ENCODE data around the gene DYRK3. TPM values are rescaled to one million over a fixed set of nuclear protein-coding genes. Genes with fewer than 3 reads are reported as not detected.
A peak's percentile ranks its signal among the peaks of the same experiment; 100 is the strongest.

Gene DYRK3
- total RNA-seq, 2 experiments from 2014 or later: 9.8 to 10.9 TPM

DNA sequence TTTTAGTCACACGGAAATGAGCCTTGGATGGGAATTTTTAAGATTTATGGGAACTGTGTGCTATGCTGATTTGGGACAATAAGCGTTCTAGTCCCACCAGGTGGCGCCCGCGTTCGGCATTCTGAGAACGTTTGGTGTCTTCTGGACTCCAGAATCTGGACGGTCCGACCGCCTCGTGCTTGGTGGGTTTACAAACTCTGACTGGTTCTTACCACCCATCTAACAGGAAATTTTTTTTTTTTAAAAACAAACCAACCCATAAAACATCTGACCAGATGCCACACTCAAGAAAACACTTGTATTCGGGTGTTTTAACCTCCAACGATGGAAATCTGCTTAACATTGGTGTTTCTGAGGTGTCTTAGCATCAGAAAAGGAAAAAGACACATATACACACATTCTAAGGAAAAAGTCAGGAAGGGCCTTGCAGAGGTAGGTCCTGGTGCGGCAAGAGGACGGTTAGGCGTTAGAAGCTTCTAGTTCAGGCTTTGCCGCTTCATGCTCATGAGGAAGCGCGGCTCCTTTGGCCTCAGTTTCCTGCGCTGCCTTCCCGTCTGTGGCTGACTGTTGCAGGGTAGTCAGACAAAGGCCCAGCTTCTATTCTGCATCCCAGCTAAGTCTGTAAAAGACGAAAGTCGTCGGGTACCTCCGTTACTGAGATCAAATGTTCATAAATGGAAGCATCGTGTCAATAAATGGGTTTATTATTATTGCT, 814 bp upstream of the DYRK3 start:
- TSS peak; percentile 97 for BruUV-seq (replicated peaks)
- Histone ChIP-seq H3K4me3 (ENCODE audit: low read depth, low read length, poor library complexity, severe bottlenecking) (peak overlapping the region; percentile 83), H3K27ac (ENCODE audit: low read depth, low read length, poor library complexity, severe bottlenecking) (peak overlapping the region; percentile 26)

DNA sequence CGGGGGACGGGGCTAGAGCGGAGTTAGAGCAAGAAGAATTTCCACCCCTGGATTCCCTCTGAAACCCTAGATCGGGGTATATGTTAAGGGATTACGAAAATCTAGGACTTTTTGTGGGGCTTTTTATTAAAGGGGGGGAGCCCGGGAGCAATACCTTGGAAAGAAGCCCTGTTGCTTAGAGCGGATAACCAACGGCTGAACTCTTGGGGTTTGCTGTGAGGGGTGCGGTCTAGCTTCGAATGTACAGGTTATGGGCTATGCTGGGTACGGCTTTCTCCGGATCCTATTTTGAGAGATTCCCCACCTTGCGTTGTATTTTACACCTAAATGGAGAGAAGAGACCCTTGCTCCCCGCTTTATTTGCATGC, 626 bp downstream of the DYRK3 start:
- H3K79me2 ChIP-seq (ENCODE audit: insufficient read depth, low read depth, low read length): peaks cover 14% of the 10 kb centered on the region; the same call in 1 of the 2 replicates
- peak overlapping the region; percentile 83 for H3K4me3 ChIP-seq (ENCODE audit: low read depth, low read length, poor library complexity, severe bottlenecking)
- H2AFZ ChIP-seq (ENCODE audit: low read length): peak overlapping the region; percentile 78
- peak; percentile 35 for DNase-seq (ENCODE audit: low spot score)
- TF ChIP-seq CTCF (conservative IDR thresholded peaks at IDR 0.05; ENCODE audit: low read length) (no peak), EZH2phosphoT487 (IDR thresholded peaks at IDR 0.05; ENCODE audit: borderline replicate concordance, low read depth, low read length) (no peak)
- H3K4me1 ChIP-seq (ENCODE audit: insufficient read depth, low read length, poor library complexity, severe bottlenecking): peaks cover 38% of the 10 kb centered on the region
- no peaks in the 10 kb centered on the region for H3K9me3 ChIP-seq (ENCODE audit: low read length)
- POLR2A ChIA-PET: interaction anchor here (1.2 to 2.7 kb wide), 6 partner anchors 11 to 71 kb away, joined by 5 to 31 read pairs (median 6); no protein-coding TSS in a partner anchor
- CTCF ChIA-PET (ENCODE audit: unreplicated experiment): interaction anchor here (1.0 to 4.6 kb wide), 6 partner anchors 23 to 276 kb away, joined by 3 to 72 read pairs (median 7); no protein-coding TSS in a partner anchor
- H3K36me3 ChIP-seq (ENCODE audit: insufficient read depth, low read length): peaks cover 9% of the 10 kb centered on the region
- no TSS peak for BruUV-seq (replicated peaks)
- H4K20me1 ChIP-seq (ENCODE audit: insufficient read depth, low read length): no peaks in the 10 kb centered on the region; the same call in 1 of the 2 replicates
- H3K27ac ChIP-seq (ENCODE audit: low read depth, low read length, poor library complexity, severe bottlenecking): peak overlapping the region; percentile 23
- H3K4me2 ChIP-seq (ENCODE audit: low read length): peak overlapping the region; percentile 93
- H3K9me2 ChIP-seq (ENCODE audit: insufficient read depth, low read length): no peaks in the 10 kb centered on the region
- intact Hi-C loops (cut with micrococcal nuclease; ENCODE audit: unreplicated experiment): loop anchor here (2.0 kb wide), 1 partner anchor 91 kb away; no protein-coding TSS in a partner anchor

More for the DNA sequence above, 814 bp upstream of the DYRK3 start:
- H3K4me1 ChIP-seq (ENCODE audit: insufficient read depth, low read length, poor library complexity, severe bottlenecking): peaks cover 38% of the 10 kb centered on the region
- no peaks in the 10 kb centered on the region for H3K9me3 ChIP-seq (ENCODE audit: low read length)
- H3K9me2 ChIP-seq (ENCODE audit: insufficient read depth, low read length): no peaks in the 10 kb centered on the region
- H2AFZ ChIP-seq (ENCODE audit: low read length): peak overlapping the region; percentile 78
- H3K36me3 ChIP-seq (ENCODE audit: insufficient read depth, low read length): no peaks in the 10 kb centered on the region
- CTCF ChIA-PET (ENCODE audit: unreplicated experiment): interaction anchor here (0.6 to 4.6 kb wide), 10 partner anchors 22 to 277 kb away, joined by 3 to 72 read pairs (median 5); partner anchors contain the start of gene EIF2D
- peak; percentile 98 for TF ChIP-seq CTCF (conservative IDR thresholded peaks at IDR 0.05; ENCODE audit: low read length)
- no peak for TF ChIP-seq EZH2phosphoT487 (IDR thresholded peaks at IDR 0.05; ENCODE audit: borderline replicate concordance, low read depth, low read length)
- H3K4me2 ChIP-seq (ENCODE audit: low read length): peak overlapping the region; percentile 93
- POLR2A ChIA-PET: interaction anchor here (0.6 to 2.7 kb wide), 13 partner anchors 13 to 1742 kb away, joined by 3 to 31 read pairs (median 5); partner anchors contain the start of gene EIF2D
- no peaks in the 10 kb centered on the region; the same call in 1 of the 2 replicates for H4K20me1 ChIP-seq (ENCODE audit: insufficient read depth, low read length)
- peaks cover 14% of the 10 kb centered on the region; the same call in 1 of the 2 replicates for H3K79me2 ChIP-seq (ENCODE audit: insufficient read depth, low read depth, low read length)
- peak; percentile 87 for DNase-seq (ENCODE audit: low spot score)
- intact Hi-C loops (cut with micrococcal nuclease; ENCODE audit: unreplicated experiment): loop anchor here (1.0 to 2.0 kb wide), 2 partner anchors 30 to 92 kb away; no protein-coding TSS in a partner anchor

Measured in OCI-LY7 (cell line).